Stomach (tissue), 9 donors: ENCODE measurements around the gene ECE1. TPM values are rescaled to one million over a fixed set of nuclear protein-coding genes. Genes with fewer than 3 reads are reported as not detected.

Experiments used
- DNase-seq, 2 donors: peaks; one replicate each; pipeline versions ENCODE4 v3.0.0 to v3.0.0-alpha.2; 2013 to 2019
- H3K27ac ChIP-seq, 5 donors: fragments of 200-600 bp in 4 of 5; sonication (generic) in 4 of 5; one replicate each; pipeline ENCODE4 v1.5.1; 2013 to 2019; ENCODE audit warnings: mild to moderate bottlenecking in 1 of 5, moderate library complexity in 1 of 5
- H3K27me3 ChIP-seq, 3 donors: fragments of 200-600 bp; sonication (generic); one replicate each; pipeline ENCODE4 v1.5.1; 2017 to 2019; ENCODE audit warnings: mixed run types in 1 of 3
- H3K36me3 ChIP-seq, 4 donors: fragments of 200-600 bp; sonication (generic); 1 replicate in 3 of 4; 2 replicates in 1 of 4; pipeline ENCODE4 v1.5.1; 2016 to 2019
- H3K4me1 ChIP-seq, 4 donors: fragments of 200-600 bp; sonication (generic); one replicate each; pipeline ENCODE4 v1.5.1; 2016 to 2019
- H3K4me3 ChIP-seq, 4 donors: fragments of 200-600 bp; sonication (generic) in 3 of 4; one replicate each; pipeline ENCODE4 v1.5.1; 2016 to 2019; ENCODE audit warnings: mild to moderate bottlenecking in 1 of 4
- H3K9me3 ChIP-seq, 4 donors: fragments of 200-600 bp; sonication (generic); one replicate each; pipeline ENCODE4 v1.5.1; 2016 to 2019
- EP300 ChIP-seq: sonication (generic); formaldehyde crosslinking; IDR thresholded peaks from one replicate; pipeline ENCODE4 v1.6.1; 2017; ENCODE audit warnings: antibody characterized with exemption
- POLR2A ChIP-seq, 4 donors: fragments of 450-650 bp; IDR thresholded peaks; one replicate each; pipeline ENCODE4 v1.6.1; 2016; ENCODE audit warnings: antibody characterized with exemption in 4 of 4, control low read depth in 2 of 4, mild to moderate bottlenecking in 1 of 4, moderate library complexity in 1 of 4
- POLR2AphosphoS5 ChIP-seq, 3 donors: sonication (generic); formaldehyde crosslinking; IDR thresholded peaks; one replicate each; pipeline ENCODE4 v1.6.1; 2016; ENCODE audit warnings: antibody characterized with exemption in 3 of 3
- WGBS, 5 donors: extraction: QIAGEN DNeasy Blood & Tissue Kit in 3 of 5; methylation state at CpG; one replicate each; pipeline versions ENCODE4 v1.1.5 to v1.1.7; 2013 to 2018; 5-methylcytosine and 5-hydroxymethylcytosine counted together
- intact Hi-C: fragments of 100-400 bp; cut with DNase I; formaldehyde crosslinking; loops from one replicate; pipeline ENCODE4 v1.15.1; 2023; ENCODE audit warnings: low total_unique reads
- polyA plus RNA-seq, 3 donors: library from polyadenylated mRNA; stranded (reverse); fragments of 200-250 nt; gene quantifications; one replicate each; pipeline ENCODE4 v1.2.3, GENCODE V29; 2013
- total RNA-seq, 5 donors: library from RNA; depleted of rRNA; stranded (reverse); fragments of >200 nt; gene quantifications; one replicate each; pipeline versions ENCODE4 v1.1.0 to v1.2.3, GENCODE V29; 2014 to 2016
- TF ChIP-seq, protein P1 (sequence below), 7 experiments: fragments of 450-650 bp in 4 of 7; fragments of 200-600 bp in 3 of 7; sonication (generic) in 3 of 7; IDR thresholded peaks; one replicate each; pipeline ENCODE4 v1.5.1; 2016 to 2019; ENCODE audit warnings: antibody characterized with exemption in 7 of 7, control low read depth in 2 of 7, mild to moderate bottlenecking in 1 of 7
- donor health status: healthy with polysubstance abuse.
- donor health status: Bipolar disorder and iron deficiency.
- donor health status: healthy.

The ECE1 gene
- total and polyA plus RNA-seq, 8 donors, result 17.6 to 574 (median 42.6) TPM

DNA sequence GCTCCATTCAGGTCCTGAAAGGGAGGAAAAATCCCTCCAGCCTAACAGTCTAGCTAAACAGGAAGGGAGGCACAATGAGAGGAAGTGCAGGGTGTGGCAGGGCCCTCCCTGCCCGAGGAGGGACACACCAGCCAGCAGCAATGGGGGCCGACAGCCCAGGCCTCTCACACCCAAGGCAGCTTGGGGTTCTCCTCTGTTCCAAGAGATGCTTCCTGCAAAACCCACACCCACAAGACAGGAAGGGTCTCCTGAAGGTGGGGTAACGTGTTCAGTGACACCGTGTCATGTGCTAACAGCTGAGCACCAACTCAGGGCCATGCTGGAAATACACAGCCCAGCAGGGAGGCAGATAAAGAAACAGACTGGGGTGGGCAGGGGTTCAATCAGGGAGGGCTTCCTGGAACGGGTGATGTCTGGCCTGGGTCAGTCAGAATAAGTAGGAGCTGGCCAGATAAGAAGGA is 10.2 kb downstream of the ECE1 start:
- H3K27me3 ChIP-seq, result no peaks in the 10 kb centered on the region
- intact Hi-C loops, result no loop called here
- peak overlapping the region; percentile 25 to 88 (median 78) for H3K27ac ChIP-seq
- H3K4me3 ChIP-seq, result no peak overlapping the region
- H3K36me3 ChIP-seq, result peaks cover 0 to 24% (median 18%) of the 10 kb centered on the region in 4 donors
- TF ChIP-seq EP300 (no peak), POLR2AphosphoS5 (IDR thresholded peaks at IDR 0.05) (peak in 2 of 3 donors; percentile 8 to 22), POLR2A (IDR thresholded peaks at IDR 0.05) (no peak)
- TF ChIP-seq, protein P1, sequence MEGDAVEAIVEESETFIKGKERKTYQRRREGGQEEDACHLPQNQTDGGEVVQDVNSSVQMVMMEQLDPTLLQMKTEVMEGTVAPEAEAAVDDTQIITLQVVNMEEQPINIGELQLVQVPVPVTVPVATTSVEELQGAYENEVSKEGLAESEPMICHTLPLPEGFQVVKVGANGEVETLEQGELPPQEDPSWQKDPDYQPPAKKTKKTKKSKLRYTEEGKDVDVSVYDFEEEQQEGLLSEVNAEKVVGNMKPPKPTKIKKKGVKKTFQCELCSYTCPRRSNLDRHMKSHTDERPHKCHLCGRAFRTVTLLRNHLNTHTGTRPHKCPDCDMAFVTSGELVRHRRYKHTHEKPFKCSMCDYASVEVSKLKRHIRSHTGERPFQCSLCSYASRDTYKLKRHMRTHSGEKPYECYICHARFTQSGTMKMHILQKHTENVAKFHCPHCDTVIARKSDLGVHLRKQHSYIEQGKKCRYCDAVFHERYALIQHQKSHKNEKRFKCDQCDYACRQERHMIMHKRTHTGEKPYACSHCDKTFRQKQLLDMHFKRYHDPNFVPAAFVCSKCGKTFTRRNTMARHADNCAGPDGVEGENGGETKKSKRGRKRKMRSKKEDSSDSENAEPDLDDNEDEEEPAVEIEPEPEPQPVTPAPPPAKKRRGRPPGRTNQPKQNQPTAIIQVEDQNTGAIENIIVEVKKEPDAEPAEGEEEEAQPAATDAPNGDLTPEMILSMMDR (IDR thresholded peaks at IDR 0.05), result no peak
- H3K4me1 ChIP-seq, result peaks cover 54 to 74% (median 61%) of the 10 kb centered on the region in 4 donors
- no peaks in the 10 kb centered on the region for H3K9me3 ChIP-seq
- 35 to 46% (median 40%) methylated on average over 4 to 5 of the region's 5 CpGs for WGBS, 5 donors
- peak in 1 of 2 donors; percentile 67 for DNase-seq

DNA sequence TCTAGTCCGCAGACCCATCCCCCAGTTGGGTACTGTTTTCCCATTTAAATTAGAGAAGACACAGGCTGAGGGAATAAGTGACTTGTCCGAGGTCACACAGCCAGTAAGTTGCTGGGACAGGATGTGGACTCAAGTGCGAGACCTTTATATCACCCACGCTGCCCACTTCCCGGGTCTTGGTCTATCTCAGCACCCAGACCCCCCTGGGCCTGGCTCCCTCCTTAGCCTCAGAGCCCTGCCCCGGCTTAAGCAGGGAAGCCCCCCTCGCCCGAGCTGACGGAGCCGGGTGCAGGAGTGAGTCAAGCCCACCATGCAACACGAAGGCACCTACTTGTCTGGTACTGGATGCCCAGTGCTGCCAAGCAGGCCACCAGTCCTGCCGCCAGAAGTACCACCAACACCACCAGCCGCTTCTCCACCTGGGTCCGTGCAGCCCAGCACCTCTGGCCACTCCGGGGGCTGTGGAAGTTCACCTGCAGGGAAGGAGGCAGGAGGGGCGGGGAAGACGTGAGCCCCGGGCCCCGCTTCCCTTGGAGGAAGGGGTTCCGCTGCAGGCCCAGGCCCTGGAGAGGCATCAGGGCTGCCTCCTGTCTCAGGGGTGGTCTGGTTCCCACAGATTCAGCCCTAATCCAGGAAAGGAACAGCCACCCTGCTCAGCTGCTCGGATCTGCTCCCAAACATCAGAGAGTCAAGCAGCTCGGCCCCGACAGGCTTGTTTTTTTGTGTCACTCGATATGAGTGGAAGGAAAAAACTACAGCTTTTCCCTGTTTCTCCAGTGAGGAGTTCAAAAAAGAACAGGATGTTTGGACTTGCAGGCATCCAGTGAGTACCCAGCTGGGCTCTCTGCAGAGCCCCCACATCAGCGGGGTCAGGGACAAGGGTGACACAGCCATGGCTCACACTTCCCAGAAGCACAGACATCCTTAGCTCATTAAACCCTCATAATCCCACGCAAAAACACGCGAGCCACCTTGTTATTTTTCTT is 11.1 kb downstream of the ECE1 start:
- TF ChIP-seq POLR2AphosphoS5 (IDR thresholded peaks at IDR 0.05) (peak in 1 of 3 donors; percentile 5), POLR2A (IDR thresholded peaks at IDR 0.05) (no peak)
- peak overlapping the region; percentile 25 to 88 (median 78) for H3K27ac ChIP-seq
- intact Hi-C loops, result no loop called here
- H3K4me3 ChIP-seq, result peak overlapping the region in 2 of 4 donors; percentile 3 to 25
- peaks cover 0 to 30% (median 24%) of the 10 kb centered on the region in 4 donors for H3K36me3 ChIP-seq
- peaks cover 48 to 66% (median 55%) of the 10 kb centered on the region in 4 donors for H3K4me1 ChIP-seq
- DNase-seq, result no peak
- no peaks in the 10 kb centered on the region for H3K9me3 ChIP-seq
- no peaks in the 10 kb centered on the region for H3K27me3 ChIP-seq
- WGBS, 5 donors, result 56 to 83% (median 79%) methylated on average over 20 to 28 of the region's 28 CpGs

DNA sequence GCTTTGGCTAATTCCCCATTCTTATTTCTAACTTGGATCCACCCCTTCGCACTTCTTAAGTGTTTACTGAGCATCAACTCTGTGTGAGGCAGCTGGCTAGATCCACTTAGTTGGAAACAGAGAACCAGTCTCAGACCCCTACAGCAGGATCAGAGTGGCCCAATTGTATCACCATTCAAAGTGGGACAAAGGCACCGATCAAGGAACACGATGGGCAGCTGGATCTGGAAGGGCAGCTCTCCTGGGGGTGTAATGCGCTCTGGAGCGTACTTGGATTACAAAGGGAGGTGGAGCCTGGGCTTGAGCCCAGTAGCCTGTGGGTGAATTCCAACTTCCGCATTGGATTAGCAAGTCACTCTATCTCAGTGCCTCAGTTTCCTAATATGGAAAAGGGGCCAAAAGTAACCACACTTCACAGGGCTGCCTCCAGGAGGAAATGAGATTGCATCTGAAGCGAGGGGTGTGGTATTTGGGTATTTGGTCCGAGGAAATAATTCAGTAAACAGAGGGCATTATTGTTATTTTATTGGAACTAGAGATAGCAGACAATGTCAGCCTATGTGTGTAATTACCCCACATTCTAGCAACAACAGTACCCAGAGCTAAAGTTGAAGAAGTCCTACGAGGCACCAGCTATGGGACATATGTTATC is 11.9 kb downstream of the ECE1 start:
- intact Hi-C loops, result no loop called here
- H3K27me3 ChIP-seq, result no peaks in the 10 kb centered on the region
- H3K4me3 ChIP-seq, result peak overlapping the region in 2 of 4 donors; percentile 3 to 25
- peak overlapping the region; percentile 37 to 88 (median 78) for H3K27ac ChIP-seq
- WGBS, 5 donors, result 36 to 60% (median 47%) methylated on average over 4 to 9 of the region's 9 CpGs
- no peaks in the 10 kb centered on the region for H3K9me3 ChIP-seq
- DNase-seq, result no peak
- H3K36me3 ChIP-seq, result peaks cover 0 to 29% (median 25%) of the 10 kb centered on the region in 4 donors
- H3K4me1 ChIP-seq, result peaks cover 50 to 63% (median 52%) of the 10 kb centered on the region in 4 donors
- no peak for TF ChIP-seq POLR2A (IDR thresholded peaks at IDR 0.05)
- TF ChIP-seq POLR2AphosphoS5 (IDR thresholded peaks at IDR 0.05), result peak in 1 of 3 donors; percentile 19
- TF ChIP-seq, protein P1 (IDR thresholded peaks at IDR 0.05), result no peak
- no peak for TF ChIP-seq EP300

DNA sequence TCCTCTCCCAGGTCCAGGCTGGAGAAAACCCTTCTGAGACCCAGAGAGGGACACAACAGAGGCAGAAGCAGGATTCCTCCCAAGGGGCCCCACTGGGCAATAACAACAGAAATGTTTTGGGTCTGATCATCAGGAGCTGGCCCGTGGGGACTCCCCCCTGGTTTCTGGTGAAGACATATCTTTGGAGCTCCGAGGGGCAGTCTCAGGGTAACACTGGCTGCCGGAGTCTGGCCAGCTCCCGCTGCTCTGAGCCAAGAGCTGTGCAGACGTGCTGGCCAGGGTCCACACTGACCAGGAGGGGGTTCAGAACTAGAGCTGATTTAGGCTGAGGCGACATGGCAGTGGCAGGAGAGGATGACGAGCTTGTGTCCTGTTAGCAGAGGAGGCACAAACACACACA is 13.1 kb downstream of the ECE1 start:
- no peak for TF ChIP-seq POLR2AphosphoS5 (IDR thresholded peaks at IDR 0.05)
- no peak for TF ChIP-seq EP300
- no peak for TF ChIP-seq POLR2A (IDR thresholded peaks at IDR 0.05)
- TF ChIP-seq, protein P1 (IDR thresholded peaks at IDR 0.05), result no peak
- Histone ChIP-seq H3K4me3 (peak overlapping the region in 1 of 4 donors; percentile 5), H3K36me3 (peaks cover 7 to 38% (median 33%) of the 10 kb centered on the region in 4 donors), H3K27me3 (no peaks in the 10 kb centered on the region), H3K9me3 (no peaks in the 10 kb centered on the region), H3K4me1 (peaks cover 50 to 63% (median 52%) of the 10 kb centered on the region in 4 donors), H3K27ac (peak overlapping the region; percentile 7 to 88 (median 78))
- intact Hi-C loops, result no loop called here
- 39 to 70% (median 64%) methylated on average over 5 to 7 of the region's 7 CpGs for whole genome bisulfite sequencing, 5 donors
- no peak for DNase-seq
